HG03342 (cell line): Measurements from ENCODE around the gene CHRM5.

Source experiments
- ATAC-seq: cut with Tn5 transposase; IDR thresholded peaks from one replicate; pipeline ENCODE4 v1.9.1; 2021; ENCODE audit warnings: mild to moderate bottlenecking, moderate library complexity; ENCODE audit not compliant: unreplicated experiment

The CHRM5 gene, protein sequence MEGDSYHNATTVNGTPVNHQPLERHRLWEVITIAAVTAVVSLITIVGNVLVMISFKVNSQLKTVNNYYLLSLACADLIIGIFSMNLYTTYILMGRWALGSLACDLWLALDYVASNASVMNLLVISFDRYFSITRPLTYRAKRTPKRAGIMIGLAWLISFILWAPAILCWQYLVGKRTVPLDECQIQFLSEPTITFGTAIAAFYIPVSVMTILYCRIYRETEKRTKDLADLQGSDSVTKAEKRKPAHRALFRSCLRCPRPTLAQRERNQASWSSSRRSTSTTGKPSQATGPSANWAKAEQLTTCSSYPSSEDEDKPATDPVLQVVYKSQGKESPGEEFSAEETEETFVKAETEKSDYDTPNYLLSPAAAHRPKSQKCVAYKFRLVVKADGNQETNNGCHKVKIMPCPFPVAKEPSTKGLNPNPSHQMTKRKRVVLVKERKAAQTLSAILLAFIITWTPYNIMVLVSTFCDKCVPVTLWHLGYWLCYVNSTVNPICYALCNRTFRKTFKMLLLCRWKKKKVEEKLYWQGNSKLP

DNA sequence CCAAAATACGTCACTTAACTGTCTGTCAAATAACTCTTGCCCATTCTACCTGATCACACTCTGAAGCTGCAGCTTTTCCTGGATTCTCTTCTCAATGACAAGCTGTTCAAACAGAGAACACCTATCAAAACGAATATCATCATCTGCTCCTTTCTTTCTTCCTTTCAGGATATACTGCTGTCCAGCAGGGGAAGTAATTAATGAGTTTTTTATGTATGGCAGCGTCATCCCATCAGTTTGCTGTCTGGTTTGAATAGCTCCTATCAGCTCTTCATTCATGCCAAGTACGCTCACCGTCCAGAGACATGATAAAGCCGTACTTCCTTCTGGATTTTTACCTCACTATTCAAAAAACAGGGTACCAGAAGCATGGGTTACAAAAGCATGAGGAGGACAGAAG is at the start of gene CHRM5:
CHRM5 (plus strand) TSS at position 274 of the 400 bp plus-strand sequence. CDS start 94,221 bp downstream, outside the sequence.
- ATAC-seq: no peak

DNA sequence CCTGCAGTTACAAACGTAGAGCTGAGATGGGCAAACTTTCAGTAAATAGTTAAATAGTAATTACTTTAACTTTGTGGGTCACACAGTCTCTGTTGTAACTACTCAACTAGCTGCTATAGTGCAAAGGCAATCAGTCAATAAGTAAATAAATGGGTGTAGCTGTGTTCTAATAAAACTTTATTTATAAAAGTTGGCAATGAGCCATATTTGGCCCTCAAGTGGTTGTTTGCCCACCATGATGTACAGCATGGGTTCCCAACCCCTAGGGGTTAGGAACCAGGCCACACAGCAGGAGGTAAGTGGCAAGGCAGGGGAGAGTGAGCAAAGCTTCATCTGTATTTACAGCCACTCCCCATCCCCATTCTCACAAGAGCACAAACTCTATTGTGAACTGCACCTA is 44.9 kb upstream of the CHRM5 start:
- ATAC-seq: no peak

DNA sequence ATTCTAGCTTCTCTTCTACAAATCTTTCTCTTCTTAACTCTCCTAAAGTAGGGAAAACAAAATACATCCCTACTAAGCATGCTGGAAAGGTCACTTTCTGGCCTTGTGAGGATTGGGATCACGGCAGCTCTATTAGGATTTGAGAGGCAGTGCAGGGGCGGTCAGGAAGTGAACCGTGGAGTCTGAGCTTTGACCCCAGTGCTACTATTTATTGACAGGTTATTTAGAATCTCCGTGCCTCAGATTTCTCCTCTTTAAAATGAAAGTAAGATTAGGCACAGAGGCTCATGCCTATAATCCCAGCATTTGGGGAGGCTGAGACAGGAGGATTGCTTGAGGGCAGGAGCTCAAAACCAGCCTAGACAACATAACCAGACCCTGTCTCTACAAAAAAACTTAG is 42.0 kb upstream of the CHRM5 start:
- no peak for ATAC-seq

DNA sequence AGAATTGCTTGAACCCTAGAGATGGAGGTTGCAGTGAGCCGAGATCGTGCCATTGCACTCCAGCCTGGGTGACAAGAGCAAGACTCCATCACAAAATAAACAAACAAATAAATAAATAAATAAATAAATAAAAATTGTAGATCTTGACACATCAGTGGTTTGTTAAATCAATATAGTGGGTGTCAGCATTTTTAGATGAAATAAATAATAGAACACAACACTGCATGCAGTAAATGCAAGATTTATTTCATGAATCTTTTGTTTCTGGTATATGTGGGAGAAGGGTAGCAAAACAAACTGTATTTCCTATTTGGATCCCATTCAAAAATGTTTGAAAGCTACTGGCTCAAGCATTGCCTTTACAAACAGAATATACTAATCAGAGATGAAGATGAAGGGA is 35.6 kb upstream of the CHRM5 start:
- ATAC-seq: no peak

DNA sequence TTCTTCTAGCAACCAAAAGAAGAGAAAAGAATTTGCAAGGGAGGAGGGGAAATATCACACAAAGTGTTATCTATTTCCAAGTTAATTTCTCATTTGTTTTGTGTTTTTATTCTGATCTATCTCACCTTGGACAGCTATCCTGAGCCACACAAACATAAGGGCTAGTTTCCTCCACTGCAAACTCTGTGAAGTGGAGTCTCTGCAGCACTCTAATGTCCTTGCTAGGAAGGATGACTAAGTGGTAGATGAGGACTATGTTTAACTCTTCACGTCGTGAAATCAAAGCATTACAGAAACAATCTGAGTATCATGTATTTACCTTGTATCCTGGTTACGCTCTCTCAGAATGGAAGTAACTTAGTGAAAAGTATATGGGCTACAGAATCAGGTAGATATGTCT is 33.9 kb upstream of the CHRM5 start:
- ATAC-seq: no peak

DNA sequence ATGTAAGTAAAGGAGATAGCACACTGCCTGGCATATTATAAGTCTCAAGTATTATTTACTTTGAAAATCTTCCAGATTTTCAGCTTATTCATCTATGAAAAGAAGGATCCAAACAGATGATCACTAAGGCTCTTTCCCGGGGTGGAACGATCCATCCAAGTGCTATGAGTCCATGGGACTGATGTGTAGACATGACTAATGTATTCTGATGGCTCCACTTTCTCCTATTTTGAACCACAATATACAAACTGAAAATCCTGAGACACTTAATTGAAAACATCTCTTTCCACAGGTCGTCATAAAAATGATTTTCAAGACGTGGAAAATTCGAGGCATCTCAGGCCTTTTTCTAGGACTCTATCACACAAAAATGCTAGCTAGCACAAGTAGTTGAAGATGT is 33.4 kb upstream of the CHRM5 start:
- ATAC-seq: no peak

DNA sequence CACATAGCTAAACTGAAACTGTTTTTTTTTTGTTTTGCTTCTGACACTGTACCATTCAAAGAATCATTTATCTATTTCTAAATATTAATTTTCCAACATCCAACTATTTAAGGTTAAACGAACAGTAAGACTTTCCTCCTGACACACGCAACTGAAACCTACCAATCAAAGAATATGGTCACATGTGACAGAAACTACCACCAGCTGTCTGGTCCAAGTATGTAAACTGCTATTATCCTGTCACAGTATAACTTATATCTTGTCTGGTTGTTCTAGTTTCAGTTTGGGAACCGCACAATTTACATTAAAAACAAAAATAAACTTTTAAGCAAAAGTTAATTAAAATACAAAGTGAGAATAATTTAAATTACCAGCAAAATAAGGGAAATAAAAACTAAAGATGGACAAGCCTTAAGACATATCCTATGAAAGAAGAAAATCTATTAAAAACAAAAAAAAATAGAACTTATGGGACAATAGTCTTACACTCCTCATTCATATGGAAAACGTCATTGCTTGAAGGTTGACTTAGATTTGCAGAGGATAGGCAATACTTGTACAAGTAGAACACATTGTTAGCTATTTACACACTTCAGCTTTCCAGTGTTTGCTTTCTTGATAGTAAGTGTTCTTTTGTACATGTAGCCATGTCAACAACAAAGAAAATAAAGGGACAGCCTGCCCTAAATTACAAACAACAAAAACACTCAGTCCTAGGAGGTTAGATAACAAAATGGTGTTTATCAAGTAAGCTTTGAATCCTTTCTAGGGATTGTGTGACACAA is 26.8 kb upstream of the CHRM5 start:
- ATAC-seq: no peak

DNA sequence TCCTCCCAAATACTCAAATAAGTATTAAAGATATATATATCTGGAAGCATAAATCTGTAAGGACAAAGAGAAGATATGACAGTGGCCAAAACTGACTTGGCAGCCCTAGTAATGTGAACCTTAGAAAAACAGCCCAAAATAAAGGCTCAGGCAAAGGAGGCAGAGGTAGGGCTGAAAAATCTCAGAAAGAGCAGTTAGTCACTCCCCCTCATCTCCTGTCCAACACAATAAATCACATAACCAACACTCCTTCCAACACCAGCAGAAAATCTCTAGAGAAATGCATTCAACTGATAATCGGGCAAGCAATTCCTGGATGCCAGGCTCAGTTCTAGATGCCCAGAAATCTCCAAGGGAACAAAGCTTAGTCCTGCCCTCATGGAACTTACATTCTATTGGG is 22.1 kb upstream of the CHRM5 start:
- ATAC-seq: no peak

DNA sequence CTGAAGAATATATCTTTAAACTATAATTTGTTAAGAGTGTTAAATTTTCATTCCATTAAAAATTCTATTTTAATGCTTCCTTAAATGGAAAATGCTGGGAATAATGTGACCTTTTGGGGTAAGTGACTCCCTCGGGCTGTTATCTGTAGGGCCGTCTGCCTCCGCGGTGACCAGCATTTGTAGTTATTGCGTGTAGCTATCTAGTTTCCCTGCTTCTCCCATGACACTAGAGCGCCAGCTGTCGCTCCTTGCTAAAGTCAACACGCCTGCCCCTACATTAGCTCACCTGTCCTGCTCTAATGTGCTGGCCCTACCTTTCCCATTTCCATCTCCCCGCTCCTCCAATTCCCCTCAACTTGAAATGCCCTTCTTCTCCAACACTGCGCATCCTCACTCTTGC is 12.4 kb upstream of the CHRM5 start:
- ATAC-seq: no peak

DNA sequence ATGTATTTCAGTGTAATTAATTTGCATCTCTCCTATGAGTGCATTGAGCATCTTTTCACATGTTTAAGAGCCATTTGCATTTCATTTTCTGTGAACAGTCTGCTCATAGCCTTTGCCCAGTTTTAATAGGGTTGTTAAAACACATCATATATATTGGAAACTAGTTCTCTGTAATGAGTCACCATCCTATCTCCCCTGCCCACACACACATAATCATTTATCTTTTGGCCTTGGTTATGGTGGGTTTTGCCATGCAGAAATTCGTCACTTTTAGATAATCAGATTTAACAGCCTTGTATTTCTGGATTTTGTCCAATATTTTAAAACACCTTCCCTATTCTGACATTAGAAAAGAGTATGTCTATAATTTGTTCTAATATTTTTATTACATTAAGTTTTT is 11.9 kb upstream of the CHRM5 start:
- no peak for ATAC-seq

DNA sequence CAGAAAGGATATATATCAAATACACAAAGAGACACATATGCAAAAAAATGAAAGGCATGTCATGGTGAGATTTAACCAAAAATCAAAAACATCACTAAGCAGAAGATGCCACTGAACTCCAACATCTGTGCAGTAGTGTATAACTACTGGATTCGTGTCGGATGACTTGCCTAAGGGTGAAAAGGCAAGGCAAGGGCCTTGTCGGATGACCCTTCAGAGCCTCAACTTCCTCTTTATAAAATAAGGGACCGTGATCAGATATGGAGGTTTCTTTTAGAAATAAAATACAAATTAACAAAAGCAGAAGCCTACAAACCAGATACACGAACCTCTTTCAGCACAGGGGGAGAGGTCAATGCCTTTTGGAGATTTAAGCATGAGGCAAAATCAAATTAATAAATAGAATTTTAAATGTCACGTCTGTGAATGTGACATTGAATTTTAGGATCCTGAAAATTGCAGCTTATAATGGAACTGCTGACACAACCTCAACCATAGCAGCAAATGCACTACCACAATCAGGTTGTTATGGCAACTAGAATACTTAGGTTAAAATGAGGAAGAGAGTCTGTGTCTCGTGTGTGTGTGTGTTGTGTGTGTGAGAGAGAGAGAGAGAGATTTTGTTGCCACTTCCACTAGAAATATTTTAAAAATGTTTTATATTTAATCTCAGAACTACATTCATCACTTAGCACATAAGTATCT is 8.3 kb upstream of the CHRM5 start:
- ATAC-seq: no peak

DNA sequence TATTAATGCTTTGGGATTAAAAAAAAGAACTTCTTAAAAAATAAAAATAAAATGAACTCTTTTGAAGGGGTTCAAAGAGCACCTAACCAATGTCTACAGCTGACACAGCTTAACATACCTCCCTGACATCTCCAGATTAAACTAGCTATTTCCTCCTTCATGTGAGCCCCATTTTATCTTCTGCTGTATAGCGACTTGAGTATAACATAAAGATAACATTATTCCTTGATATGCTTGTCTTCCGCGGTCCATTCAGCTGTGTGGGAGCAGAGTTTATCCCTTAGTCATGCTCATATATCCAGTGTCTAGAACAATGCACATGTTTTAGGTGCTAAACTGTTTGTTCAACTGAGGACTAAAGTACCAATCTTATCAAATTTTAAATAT is 7.8 kb upstream of the CHRM5 start:
- ATAC-seq: no peak

DNA sequence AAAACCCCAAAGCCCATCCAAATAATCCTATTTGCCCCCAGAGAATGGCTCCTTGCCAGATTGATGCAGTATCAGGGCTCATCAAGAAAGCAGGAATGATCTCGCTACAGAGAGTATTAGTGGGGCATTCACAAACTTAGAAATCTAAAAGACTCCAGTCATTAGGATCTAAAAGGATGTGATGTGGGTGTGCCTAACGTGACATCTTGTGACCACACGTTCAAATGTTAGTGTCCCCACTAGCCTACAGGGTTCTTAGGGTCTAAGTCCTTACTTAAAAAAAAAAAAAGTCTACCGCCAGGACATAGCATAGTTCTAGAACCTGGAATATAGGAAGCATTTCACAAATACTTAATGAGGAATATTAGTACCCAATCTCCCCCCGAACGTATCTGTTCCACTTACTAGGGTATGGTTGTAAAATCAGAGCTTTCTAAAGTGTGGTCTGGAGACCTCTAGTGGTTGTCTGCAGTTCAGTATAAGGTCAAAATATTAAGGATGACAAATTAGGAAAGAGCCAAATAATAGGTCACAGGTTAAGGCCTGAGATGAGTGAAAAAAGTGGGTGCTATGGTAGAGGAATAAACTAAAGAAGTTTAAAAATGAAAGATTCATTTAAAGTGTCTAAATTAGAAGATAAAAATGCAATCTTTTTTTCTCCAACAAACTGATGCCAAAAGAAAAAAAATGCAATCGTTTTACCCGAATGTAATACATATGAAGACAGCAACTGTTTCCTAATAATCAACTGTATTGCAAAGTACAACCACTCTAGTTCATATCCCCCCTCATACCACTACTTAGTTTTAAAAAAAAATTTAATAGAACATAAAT is 4.2 kb upstream of the CHRM5 start:
- ATAC-seq: no peak

DNA sequence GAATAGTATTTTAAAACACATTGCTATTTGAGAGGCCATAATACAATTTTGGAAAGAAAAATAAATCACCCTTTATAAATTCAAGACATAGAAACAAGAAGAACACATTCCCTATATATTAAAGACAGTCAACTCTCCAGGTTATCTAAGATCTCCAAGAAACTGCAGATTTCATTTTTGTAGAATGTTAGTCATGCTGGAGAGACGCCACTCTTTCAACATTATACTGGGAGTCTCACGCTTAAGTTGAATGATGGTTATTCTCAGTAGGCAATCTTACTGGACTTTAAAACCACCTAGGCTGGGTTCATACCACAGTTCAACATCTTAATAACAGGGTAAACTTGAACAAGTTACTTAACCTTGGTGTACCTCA is 3.6 kb upstream of the CHRM5 start:
- ATAC-seq: no peak

DNA sequence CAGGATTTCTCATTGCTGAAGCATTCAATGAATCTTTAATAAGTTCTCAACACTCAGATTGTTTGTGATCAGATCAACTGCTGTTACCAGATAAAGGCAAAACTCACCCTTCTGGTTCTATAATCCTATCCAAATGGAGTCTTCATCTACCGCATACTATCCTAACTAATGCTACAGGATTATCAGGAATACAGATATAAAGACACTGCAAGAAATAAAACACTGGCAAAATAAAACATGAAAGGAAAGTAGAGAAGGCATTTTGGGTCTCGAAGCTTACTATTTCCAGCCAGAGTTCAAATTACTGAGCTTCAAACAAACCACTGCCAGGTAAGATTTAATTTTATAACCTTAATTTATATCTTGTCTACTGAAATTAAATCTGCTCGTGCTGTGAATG is 524 bp downstream of the CHRM5 start:
- ATAC-seq: no peak

DNA sequence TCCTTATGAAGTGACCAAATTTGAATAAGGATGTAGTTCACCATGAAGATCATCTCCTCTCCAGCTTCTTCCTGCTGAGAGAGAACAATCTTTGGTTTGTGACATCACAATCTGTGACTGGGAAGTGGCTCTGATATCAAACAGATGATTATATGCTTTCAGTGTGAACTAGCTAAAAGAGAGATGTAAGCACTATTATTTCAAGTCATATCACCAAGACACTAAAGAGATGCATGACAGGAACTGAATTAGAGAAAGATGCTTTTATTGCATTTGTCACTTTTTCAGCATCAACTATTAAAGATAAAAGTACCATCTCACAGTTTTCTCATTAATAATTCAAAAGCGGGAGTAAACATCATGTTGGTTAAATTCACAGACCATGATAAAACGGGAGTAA is 3.5 kb downstream of the CHRM5 start:
- ATAC-seq: no peak

DNA sequence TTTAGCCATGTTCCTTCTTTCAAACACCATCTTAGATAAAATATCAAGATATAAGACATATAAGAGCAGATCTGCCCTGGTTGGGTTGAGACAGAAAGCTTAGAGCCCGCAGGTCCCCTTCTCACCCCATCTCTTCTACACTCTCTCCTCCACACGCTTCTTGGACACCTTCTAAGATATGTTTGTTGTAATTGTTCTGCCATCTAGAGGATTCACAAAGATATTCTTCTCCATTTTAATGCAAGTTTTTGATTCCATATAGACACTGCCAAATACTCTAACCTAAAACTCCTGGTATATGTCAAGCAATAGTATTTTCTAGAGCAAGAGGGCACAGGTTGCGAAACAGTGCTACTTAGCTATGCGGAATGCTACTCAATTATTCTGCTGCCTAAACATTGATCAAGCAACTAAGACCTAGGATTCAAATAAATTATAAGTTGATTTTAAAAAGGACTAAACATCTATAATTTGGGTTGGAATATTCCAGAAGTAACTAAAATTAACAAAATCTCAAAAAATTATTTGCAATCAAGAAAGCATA is 6.8 kb downstream of the CHRM5 start:
- ATAC-seq: no peak

DNA sequence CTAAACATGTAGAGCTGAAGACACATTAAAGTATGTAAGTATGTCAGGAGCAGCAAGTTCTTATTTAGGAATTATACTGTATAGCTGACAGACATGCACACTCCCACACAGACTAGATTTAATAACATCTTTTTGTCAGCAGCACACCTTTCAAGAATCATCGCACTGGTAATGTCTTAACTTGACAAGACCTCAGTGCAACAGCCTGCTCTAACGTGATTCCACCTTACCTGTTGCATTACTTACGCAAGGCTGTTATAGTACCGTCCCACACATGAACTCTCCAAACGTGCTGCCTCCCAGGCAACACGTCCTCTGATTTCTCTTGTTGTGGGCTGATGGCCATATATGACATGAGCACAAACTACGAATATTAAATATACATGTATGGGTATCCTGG is 11.9 kb downstream of the CHRM5 start:
- ATAC-seq: no peak

DNA sequence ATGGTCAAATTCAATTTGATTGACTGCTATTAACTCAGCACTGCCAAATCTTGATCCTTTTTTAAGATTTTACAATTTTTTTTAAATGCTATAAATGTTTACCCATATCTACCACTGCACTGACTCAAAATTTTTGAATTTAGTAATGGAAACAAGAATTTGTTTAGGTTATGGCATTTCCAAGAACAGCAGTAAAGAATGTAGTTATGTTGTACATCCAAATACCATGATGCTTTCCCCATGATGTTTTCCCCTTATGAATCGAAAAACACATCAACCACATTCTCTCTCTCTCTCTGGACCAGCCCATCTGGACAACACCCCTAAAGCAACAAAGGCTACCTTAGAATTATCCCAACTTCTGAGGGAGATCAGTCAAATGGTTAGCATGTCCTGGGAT is 14.2 kb downstream of the CHRM5 start:
- ATAC-seq: no peak

DNA sequence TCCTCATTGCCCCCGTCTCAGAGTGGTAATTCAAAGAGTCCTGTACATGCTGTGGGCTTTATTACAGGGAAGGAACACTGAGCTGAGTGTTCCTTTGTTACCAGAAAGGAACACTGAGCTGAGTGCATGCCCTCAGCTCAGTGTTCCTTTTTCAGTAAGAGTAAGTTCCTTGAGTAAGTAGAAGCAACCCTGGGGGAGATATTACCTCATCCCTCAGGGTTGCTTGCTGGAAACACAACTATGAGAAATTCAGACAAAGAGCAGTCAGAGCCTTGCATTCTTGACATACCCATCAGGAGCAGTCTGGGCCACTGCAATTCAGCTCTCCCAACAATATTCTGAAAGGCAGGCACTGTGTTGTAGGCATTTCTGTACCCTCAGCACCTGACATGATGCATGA is 17.0 kb downstream of the CHRM5 start:
- no peak for ATAC-seq
